AG08396 (cell line): ENCODE data around the gene MAP3K21.

ENCODE experiments used
- DNase-seq: peaks from one replicate; pipeline ENCODE4 v3.0.0; 2012; ENCODE audit warnings: low spot score, mixed read lengths

Gene MAP3K21

DNA sequence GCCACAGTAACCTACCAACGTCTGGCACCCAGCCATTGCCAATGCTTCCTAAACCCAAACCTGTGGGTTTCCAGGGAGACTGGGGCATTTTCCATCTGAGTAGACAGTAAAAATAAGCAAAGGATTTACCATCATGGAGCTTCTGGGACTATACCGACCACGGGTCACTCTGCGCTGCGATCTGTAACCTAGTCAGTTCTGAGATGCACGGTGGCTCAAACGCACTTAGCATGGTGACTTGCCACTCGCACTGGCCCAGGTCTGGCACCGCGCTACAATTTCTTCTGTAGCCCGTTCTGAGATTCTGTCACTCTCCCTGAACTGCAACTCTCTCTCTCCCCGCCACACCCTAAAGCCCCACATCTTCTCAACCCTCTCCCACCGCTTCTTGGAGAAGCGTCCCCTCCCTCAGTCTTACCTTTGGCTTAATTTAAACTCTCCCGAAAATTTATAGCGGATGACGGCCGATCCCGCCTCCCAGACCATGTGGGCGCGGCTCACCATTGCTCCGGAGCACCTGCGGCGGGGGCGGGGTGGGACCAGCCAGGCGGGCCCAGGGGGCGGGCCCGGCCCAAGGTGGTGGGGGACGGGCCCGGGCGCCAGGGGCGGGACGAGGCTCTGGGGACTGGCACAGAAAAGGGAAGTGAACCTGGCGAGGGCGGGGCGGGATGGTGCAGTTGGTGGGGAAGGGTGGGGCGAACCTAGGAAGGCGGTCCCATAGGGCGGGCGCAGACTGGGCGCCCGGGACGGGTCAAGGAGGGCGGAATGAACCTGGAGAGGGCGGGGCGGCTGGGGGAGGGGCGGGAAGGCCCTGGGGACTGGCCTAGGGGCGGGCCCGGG lies 493 bp upstream of the MAP3K21 start:
- peak; percentile 36 for DNase-seq

- peak; percentile 22 for DNase-seq
These were observed 808 bp downstream of the MAP3K21 start for GRCh38 chr1:233328142-233328921.

GRCh38 chr1:233331676-233332519 lies 4.4 kb downstream of the MAP3K21 start:
- no peak for DNase-seq

DNA sequence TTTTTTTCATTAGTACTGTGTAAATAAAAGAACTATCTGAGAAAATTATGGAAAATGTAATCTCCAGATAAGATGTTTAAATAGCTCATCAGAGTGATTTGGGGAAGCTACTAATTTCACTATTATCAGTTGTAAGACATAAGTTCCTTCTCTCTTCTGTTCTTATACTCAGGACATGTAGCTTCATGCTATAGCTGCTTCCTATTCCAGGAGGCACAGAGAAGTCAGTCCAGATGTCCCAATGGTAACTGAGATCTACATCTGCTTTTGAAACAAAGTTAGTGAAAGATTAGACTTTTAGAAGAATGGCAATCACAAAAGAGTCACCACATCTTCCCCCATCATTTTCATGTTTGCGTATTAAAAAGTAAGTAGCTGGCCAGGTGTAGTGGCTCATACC lies 5.6 kb downstream of the MAP3K21 start:
- DNase-seq, result no peak

GRCh38 chr1:233334092-233334491 lies 6.6 kb downstream of the MAP3K21 start:
- no peak for DNase-seq

DNA sequence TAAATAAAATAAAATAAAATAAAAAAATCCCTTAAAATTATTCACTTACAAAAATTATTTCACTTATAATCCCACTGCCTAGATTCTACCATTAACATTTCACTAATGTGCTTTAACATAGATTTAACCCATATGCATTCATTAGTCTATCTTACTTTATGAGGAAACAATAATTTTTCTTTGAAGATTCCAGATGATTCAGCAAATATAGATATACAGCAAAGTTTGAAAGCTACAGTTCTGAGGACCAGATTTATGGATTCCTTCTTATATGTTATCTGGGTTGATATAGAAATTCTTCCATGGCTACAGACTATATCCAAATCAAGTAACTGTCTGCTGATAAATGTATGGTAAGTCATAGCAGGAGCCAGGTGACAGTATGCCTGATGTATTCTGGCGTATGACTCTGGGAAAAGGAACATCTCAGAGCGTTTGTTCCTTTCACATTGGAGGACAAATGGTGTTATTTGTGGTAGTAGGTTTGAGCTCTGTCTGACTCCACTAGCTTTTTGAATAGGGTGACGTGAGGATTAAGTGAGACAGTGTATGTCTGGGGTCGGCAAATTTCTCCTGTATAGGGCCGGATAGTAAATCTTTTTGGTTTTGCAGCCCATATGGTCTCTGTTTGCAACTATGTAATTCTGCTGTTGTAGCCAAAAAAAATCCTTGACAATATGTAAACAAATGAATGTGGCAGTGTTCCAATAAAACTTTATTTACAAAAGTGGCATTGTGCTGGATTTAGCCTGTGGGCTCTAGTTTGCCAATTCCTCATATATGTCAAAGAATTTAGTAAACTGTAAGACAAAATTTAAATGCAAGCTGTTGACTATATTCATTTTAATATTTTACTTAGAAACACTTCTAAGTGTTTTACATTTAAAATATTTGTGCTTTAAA lies 9.3 kb downstream of the MAP3K21 start:
- no peak for DNase-seq

- DNase-seq, result no peak
These were observed 10.0 kb downstream of the MAP3K21 start for GRCh38 chr1:233337505-233337904.

- no peak for DNase-seq
These were observed 10.6 kb downstream of the MAP3K21 start for GRCh38 chr1:233338102-233338501.

DNA sequence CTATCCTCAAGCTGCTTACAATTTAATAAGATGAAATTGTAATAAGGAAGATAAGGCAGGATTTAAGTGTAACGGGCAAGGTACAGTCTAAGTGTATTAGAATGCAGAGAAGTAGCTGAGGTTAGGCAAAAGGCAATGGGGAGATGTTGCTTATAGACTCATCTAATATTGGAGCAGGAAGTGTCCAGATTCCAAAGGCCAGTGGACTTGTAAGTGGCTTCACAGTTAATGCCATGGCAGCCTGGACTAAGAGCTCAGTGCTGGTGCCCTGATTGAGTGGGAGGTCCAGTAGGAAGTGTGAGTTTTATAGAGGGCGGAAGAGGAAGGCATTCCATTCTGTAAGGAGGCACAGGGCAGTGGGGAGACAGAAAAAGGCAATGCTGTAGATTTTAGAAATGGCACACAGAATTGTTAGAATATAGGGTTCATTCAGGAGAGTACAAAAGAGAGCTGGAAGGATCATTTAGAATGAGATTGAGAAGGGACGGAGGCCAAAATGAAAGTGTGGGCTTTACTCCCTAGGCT lies 12.6 kb downstream of the MAP3K21 start:
- no peak for DNase-seq

- no peak for DNase-seq
These were observed 13.5 kb downstream of the MAP3K21 start for GRCh38 chr1:233340966-233341516.

GRCh38 chr1:233342086-233342485 lies 14.6 kb downstream of the MAP3K21 start:
- DNase-seq, result no peak

DNA sequence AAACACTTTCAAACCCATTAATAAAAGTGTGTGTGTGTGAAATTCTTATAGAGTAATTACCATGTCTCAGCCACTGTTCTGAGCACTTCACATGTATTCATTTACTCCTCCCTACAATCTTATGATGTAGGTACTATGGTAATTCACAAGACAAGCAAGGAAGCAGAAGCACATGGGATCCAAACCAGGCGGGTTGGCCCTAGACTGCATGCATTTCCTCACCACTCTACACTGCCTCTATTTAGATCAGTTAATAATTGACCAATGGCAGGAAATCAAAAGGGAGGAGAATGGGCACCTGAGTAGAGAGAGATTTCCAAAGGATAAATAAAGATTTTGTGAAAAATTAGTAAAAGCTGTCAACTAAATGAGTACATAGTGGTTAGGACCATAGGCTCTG lies 15.7 kb downstream of the MAP3K21 start:
- no peak for DNase-seq

DNA sequence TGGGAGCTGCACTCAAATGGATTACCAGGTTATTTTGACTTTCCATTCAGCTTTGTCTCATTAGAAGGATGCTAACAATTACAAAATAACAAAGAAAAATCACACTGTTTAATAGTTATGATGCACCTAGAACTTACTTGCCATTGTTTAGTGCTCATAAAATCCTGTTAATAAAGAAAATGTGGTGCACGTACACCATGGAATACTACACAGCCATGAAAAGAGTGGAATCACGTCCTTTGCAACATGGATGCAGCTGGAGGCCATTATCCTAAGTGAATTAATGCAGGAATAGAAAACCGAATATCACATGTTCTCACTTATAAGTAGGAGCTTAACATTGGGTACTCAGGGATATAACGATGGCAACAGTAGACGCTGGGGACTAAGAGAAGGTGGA lies 19.8 kb downstream of the MAP3K21 start:
- DNase-seq, result no peak

DNA sequence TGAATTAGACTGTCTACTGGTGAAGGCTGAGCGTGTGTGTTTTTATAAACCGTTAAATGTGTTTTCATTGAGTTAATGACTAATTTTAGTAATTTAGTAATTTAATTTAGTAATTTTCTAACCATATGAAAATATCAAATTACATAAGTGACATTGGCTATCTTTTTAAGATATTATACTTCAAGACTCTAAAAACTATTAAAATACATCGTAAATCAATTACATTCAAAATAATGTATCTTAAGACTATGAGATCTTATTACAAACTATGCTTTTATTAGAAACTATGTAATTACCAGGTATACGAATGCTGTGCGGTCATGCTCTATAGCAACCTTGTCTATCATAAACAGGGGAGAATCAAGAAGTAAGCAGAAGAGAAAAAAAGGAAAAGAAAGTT lies 21.6 kb downstream of the MAP3K21 start:
- DNase-seq, result no peak

DNA sequence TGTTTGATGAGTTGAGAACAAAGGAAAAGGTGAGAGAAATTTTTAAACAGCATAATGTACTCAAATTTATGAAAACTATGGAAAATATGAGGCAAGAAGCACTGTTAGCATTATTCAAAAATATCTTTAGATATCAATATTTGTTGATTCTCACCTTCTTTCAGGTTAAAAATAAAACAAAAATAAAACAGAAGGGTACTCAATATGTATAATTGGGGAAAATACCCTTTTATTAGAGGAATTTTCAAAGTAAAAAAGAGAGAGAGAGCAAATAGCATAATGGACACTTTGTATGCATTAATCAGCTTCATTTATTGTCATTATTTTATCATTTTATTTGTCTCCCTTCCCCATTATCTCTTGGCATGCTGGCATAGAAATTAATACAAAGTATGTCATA lies 27.5 kb downstream of the MAP3K21 start:
- DNase-seq, result no peak

GRCh38 chr1:233355841-233356704 lies 28.5 kb downstream of the MAP3K21 start:
- no peak for DNase-seq

DNA sequence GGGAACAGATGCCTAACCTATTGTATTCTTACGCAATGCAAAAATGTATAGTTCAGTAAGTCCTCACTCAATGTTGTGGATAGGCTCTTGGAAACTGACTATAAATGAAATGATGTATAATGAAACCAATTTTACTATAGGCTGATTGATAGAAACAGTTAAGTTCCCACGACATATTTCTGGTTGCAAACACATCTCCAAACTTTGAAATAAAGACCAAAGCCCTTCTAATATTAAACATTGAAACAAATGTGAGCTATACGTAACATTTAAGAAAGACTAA lies 29.1 kb downstream of the MAP3K21 start:
- DNase-seq, result no peak

GRCh38 chr1:233357595-233358397 lies 30.3 kb downstream of the MAP3K21 start:
- DNase-seq, result no peak

GRCh38 chr1:233359431-233359830 lies 31.9 kb downstream of the MAP3K21 start:
- DNase-seq, result no peak
